PFSK-1 (cell line): ENCODE data around the gene ODAPH.

ENCODE experiments used
- POLR2AphosphoS5 ChIP-seq: IDR thresholded peaks from 2 replicates; pipeline ENCODE4 v1.6.1; 2012; ENCODE audit warnings: low read depth, mild to moderate bottlenecking, control low read depth, low read length, moderate library complexity
- SIN3A ChIP-seq: IDR thresholded peaks from 2 replicates; pipeline ENCODE4 v1.6.1; 2012; ENCODE audit warnings: mild to moderate bottlenecking, low read length, moderate library complexity, borderline replicate concordance; ENCODE audit not compliant: insufficient read depth
- TAF1 ChIP-seq: IDR thresholded peaks from 2 replicates; pipeline ENCODE4 v1.6.1; 2012; ENCODE audit warnings: low read length, control low read depth, borderline replicate concordance; ENCODE audit not compliant: insufficient read depth
- TF ChIP-seq, protein P1 (sequence below), 2 experiments: IDR thresholded peaks; 2 replicates each; pipeline versions ENCODE4 v1.6.1 to v1.8.0; 2011 to 2012; ENCODE audit warnings: low read depth in 2 of 2, low read length in 2 of 2, control low read depth in 1 of 2, inconsistent platforms in 1 of 2, mild to moderate bottlenecking in 1 of 2, moderate library complexity in 1 of 2; ENCODE audit not compliant: insufficient read depth in 1 of 2

DNA sequence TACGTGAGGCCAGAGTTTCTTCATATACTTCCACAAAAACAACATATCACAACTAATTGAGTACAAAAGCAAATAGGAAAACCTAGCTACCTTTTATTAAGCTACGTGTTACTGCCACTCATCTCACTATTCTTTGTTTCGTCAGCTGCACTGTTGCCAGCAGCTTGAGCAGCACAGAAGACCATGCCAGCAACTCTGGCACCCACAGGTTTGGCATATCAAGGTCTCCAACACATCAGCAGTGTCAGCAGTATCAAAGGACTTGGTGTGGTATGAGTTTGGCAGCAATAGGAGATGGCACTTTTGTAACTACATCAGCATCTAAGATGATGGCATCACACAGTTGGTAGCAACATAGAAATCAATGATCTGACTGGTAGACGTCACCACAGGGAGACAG, 43.8 kb downstream of the ODAPH start:
- TF ChIP-seq TAF1 (no peak), SIN3A (no peak), POLR2AphosphoS5 (no peak)
- TF ChIP-seq, protein P1, sequence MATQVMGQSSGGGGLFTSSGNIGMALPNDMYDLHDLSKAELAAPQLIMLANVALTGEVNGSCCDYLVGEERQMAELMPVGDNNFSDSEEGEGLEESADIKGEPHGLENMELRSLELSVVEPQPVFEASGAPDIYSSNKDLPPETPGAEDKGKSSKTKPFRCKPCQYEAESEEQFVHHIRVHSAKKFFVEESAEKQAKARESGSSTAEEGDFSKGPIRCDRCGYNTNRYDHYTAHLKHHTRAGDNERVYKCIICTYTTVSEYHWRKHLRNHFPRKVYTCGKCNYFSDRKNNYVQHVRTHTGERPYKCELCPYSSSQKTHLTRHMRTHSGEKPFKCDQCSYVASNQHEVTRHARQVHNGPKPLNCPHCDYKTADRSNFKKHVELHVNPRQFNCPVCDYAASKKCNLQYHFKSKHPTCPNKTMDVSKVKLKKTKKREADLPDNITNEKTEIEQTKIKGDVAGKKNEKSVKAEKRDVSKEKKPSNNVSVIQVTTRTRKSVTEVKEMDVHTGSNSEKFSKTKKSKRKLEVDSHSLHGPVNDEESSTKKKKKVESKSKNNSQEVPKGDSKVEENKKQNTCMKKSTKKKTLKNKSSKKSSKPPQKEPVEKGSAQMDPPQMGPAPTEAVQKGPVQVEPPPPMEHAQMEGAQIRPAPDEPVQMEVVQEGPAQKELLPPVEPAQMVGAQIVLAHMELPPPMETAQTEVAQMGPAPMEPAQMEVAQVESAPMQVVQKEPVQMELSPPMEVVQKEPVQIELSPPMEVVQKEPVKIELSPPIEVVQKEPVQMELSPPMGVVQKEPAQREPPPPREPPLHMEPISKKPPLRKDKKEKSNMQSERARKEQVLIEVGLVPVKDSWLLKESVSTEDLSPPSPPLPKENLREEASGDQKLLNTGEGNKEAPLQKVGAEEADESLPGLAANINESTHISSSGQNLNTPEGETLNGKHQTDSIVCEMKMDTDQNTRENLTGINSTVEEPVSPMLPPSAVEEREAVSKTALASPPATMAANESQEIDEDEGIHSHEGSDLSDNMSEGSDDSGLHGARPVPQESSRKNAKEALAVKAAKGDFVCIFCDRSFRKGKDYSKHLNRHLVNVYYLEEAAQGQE (IDR thresholded peaks at IDR 0.05; ENCODE audit: insufficient read depth in 1 of 2, low read depth in 2 of 2, low read length in 2 of 2), result no peak
